ENCODE results near the gene IFRD2. TPM values are rescaled to one million over a fixed set of nuclear protein-coding genes. Genes with fewer than 3 reads are reported as not detected.

Gene IFRD2
- total and polyA plus RNA-seq, 2 of the 13 experiments (the other 11 are each of a cell fraction or from before 2014, with no cell fraction given) = 32.8 to 96.1 TPM

DNA sequence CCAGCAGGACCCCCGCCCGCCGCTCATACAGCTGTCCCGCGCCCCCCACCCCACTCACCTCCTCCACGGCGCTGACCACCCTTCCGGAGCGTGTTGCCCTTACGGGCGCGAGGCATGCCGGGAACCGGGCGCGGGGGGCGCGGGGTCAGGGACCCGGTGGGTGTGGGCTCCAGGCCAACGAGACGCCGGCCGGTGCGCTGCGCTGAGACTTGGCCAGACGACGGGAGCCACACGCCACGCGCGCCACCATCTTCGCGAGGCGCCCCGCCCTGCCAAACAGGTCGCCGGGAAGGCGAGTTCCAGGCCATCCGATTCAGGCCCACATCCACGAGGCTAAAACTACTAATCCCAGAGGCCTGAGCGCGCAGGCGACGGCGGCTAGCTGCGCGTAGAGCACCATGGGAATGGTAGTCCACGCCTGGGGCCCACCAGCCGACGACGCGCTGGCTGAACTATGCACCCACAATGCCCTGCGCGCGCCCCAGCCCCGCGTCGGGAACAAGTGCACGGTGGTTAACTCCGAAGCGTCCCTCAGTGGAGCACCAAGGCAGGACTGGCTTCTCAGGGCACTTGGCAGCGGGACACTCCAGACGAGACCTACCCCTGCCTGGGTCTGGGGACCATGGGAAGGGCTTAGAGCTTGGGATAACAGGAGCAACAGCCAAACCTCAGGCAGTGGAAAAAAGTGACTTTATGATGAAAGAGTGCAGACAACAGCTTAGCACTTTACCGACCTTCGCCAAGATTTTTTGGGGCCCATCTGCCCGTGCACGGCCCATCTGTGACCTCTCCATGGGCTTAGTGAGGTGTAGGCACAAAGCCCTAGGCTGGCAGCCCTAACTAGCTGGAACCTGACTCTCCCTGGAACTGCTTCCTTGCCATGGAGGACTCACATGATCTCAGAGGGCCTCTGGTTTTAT, at the start of gene IFRD2 (continued):
- TF ChIP-seq FOXA3 (CRISPR knock-in tag; IDR thresholded peaks at IDR 0.05) = peak; percentile 65; the same call in 1 of the 2 replicates
- TF ChIP-seq, protein P1, sequence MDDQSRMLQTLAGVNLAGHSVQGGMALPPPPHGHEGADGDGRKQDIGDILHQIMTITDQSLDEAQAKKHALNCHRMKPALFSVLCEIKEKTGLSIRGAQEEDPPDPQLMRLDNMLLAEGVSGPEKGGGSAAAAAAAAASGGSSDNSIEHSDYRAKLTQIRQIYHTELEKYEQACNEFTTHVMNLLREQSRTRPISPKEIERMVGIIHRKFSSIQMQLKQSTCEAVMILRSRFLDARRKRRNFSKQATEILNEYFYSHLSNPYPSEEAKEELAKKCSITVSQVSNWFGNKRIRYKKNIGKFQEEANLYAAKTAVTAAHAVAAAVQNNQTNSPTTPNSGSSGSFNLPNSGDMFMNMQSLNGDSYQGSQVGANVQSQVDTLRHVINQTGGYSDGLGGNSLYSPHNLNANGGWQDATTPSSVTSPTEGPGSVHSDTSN (CRISPR knock-in tag; IDR thresholded peaks at IDR 0.05; ENCODE audit: borderline replicate concordance) = no peak
- no peak for TF ChIP-seq SRSF1 (optimal IDR thresholded peaks at IDR 0.05; ENCODE audit: low read depth, low read length)
- TF ChIP-seq ZNF230 (CRISPR knock-in tag; IDR thresholded peaks at IDR 0.05) = no peak
- TF ChIP-seq ZNF496 (CRISPR knock-in tag; IDR thresholded peaks at IDR 0.05; ENCODE audit: insufficient replicate concordance) = no peak
- no peak for TF ChIP-seq ZNF724P (CRISPR knock-in tag; IDR thresholded peaks at IDR 0.05; ENCODE audit: borderline replicate concordance)
- TF ChIP-seq CREM (IDR thresholded peaks at IDR 0.05) = peak; percentile 100
- TF ChIP-seq CREM (CRISPR knock-in tag; IDR thresholded peaks at IDR 0.05) = peak; percentile 65
- TF ChIP-seq ZNF260 (CRISPR knock-in tag; IDR thresholded peaks at IDR 0.05; ENCODE audit: borderline replicate concordance, low read depth) = no peak
- TF ChIP-seq, protein P2, sequence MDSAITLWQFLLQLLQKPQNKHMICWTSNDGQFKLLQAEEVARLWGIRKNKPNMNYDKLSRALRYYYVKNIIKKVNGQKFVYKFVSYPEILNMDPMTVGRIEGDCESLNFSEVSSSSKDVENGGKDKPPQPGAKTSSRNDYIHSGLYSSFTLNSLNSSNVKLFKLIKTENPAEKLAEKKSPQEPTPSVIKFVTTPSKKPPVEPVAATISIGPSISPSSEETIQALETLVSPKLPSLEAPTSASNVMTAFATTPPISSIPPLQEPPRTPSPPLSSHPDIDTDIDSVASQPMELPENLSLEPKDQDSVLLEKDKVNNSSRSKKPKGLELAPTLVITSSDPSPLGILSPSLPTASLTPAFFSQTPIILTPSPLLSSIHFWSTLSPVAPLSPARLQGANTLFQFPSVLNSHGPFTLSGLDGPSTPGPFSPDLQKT (CRISPR knock-in tag; IDR thresholded peaks at IDR 0.05; ENCODE audit: borderline replicate concordance) = no peak; the same call in 1 of the 2 replicates
- TF ChIP-seq RBAK (CRISPR knock-in tag; IDR thresholded peaks at IDR 0.05) = no peak
- TF ChIP-seq NFIC (IDR thresholded peaks at IDR 0.05; ENCODE audit: low read length) = no peak
- TF ChIP-seq, protein P3, sequence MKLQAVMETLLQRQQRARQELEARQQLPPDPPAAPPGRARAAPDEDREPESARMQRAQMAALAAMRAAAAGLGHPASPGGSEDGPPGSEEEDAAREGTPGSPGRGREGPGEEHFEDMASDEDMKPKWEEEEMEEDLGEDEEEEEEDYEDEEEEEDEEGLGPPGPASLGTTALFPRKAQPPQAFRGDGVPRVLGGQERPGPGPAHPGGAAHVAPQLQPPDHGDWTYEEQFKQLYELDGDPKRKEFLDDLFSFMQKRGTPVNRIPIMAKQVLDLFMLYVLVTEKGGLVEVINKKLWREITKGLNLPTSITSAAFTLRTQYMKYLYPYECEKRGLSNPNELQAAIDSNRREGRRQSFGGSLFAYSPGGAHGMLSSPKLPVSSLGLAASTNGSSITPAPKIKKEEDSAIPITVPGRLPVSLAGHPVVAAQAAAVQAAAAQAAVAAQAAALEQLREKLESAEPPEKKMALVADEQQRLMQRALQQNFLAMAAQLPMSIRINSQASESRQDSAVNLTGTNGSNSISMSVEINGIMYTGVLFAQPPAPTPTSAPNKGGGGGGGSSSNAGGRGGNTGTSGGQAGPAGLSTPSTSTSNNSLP (IDR thresholded peaks at IDR 0.05; ENCODE audit: low read depth, low read length) = 0 out of 2 replicates have a peak, but pooled peaks have one; percentile 18
- no peak for TF ChIP-seq ZNF205 (CRISPR knock-in tag; IDR thresholded peaks at IDR 0.05)
- no peak for TF ChIP-seq ZSCAN12 (CRISPR knock-in tag; IDR thresholded peaks at IDR 0.05)
- TF ChIP-seq ZNF282 (IDR thresholded peaks at IDR 0.05; ENCODE audit: partially characterized antibody) = no peak
- TF ChIP-seq ZNF382 (CRISPR knock-in tag; IDR thresholded peaks at IDR 0.05; ENCODE audit: borderline replicate concordance) = no peak
- TF ChIP-seq, protein P4, sequence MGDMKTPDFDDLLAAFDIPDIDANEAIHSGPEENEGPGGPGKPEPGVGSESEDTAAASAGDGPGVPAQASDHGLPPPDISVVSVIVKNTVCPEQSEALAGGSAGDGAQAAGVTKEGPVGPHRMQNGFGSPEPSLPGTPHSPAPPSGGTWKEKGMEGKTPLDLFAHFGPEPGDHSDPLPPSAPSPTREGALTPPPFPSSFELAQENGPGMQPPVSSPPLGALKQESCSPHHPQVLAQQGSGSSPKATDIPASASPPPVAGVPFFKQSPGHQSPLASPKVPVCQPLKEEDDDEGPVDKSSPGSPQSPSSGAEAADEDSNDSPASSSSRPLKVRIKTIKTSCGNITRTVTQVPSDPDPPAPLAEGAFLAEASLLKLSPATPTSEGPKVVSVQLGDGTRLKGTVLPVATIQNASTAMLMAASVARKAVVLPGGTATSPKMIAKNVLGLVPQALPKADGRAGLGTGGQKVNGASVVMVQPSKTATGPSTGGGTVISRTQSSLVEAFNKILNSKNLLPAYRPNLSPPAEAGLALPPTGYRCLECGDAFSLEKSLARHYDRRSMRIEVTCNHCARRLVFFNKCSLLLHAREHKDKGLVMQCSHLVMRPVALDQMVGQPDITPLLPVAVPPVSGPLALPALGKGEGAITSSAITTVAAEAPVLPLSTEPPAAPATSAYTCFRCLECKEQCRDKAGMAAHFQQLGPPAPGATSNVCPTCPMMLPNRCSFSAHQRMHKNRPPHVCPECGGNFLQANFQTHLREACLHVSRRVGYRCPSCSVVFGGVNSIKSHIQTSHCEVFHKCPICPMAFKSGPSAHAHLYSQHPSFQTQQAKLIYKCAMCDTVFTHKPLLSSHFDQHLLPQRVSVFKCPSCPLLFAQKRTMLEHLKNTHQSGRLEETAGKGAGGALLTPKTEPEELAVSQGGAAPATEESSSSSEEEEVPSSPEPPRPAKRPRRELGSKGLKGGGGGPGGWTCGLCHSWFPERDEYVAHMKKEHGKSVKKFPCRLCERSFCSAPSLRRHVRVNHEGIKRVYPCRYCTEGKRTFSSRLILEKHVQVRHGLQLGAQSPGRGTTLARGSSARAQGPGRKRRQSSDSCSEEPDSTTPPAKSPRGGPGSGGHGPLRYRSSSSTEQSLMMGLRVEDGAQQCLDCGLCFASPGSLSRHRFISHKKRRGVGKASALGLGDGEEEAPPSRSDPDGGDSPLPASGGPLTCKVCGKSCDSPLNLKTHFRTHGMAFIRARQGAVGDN (CRISPR knock-in tag; IDR thresholded peaks at IDR 0.05) = peak; percentile 92
- no peak; the same call in 1 of the 2 replicates for TF ChIP-seq SMAD1 (CRISPR knock-in tag; IDR thresholded peaks at IDR 0.05; ENCODE audit: borderline replicate concordance, low read depth)
- TF ChIP-seq RELA (CRISPR knock-in tag; IDR thresholded peaks at IDR 0.05) = no peak
- no peak for TF ChIP-seq ZNF33A (CRISPR knock-in tag; IDR thresholded peaks at IDR 0.05; ENCODE audit: borderline replicate concordance)

Data from HepG2 (cell line).